HG03558 (cell line): Measurements from ENCODE around the gene MRPS34.
"Not testable (repeated sequence)": the region's sequence is repeated elsewhere in the genome, so short reads cannot be mapped to it uniquely, and the experiment has no call there.

Experiments used
- ATAC-seq: cut with Tn5 transposase; IDR thresholded peaks from one replicate; pipeline ENCODE4 v1.9.1; 2021; ENCODE audit warnings: moderate number of reproducible peaks; ENCODE audit not compliant: unreplicated experiment; ENCODE audit errors: extremely low read depth

Gene MRPS34

GRCh38 chr16:1757714-1758461 lies 15.0 kb downstream of the MRPS34 start:
- no peak for ATAC-seq

- no peak for ATAC-seq
Measured at GRCh38 chr16:1754204-1754603, 18.7 kb downstream of the MRPS34 start.

- ATAC-seq, result no peak
Measured at GRCh38 chr16:1752853-1753252, 20.1 kb downstream of the MRPS34 start.

- ATAC-seq, result no peak
Measured at GRCh38 chr16:1751946-1752345, 21.0 kb downstream of the MRPS34 start.

GRCh38 chr16:1749152-1750117 lies 23.5 kb downstream of the MRPS34 start:
- ATAC-seq, result no peak

- ATAC-seq, result no peak
Measured at GRCh38 chr16:1747934-1748333, 25.0 kb downstream of the MRPS34 start.

- ATAC-seq, result no peak
Measured at GRCh38 chr16:1746693-1747195, 26.2 kb downstream of the MRPS34 start.

GRCh38 chr16:1745900-1746692 lies 26.8 kb downstream of the MRPS34 start:
- no peak for ATAC-seq

GRCh38 chr16:1745181-1745899 lies 27.6 kb downstream of the MRPS34 start:
- no peak for ATAC-seq

GRCh38 chr16:1744338-1744840 lies 28.5 kb downstream of the MRPS34 start:
- no peak for ATAC-seq

- no peak for ATAC-seq
Measured at GRCh38 chr16:1743376-1744337, 29.3 kb downstream of the MRPS34 start.

GRCh38 chr16:1741553-1742165 lies 31.3 kb downstream of the MRPS34 start:
- ATAC-seq, result no peak

GRCh38 chr16:1740781-1741490 lies 32.0 kb downstream of the MRPS34 start:
- ATAC-seq, result no peak

- ATAC-seq, result no peak
Measured at GRCh38 chr16:1740234-1740633, 32.7 kb downstream of the MRPS34 start.

- ATAC-seq, result no peak
Measured at GRCh38 chr16:1734816-1735215, 38.1 kb downstream of the MRPS34 start.

- ATAC-seq, result no peak
Measured at GRCh38 chr16:1734123-1734522, 38.8 kb downstream of the MRPS34 start.

- not testable (repeated sequence) for ATAC-seq
Measured at GRCh38 chr16:1732551-1732987, 40.4 kb downstream of the MRPS34 start.
